Anterior cingulate cortex (tissue), 58 donors: ENCODE data around the gene SELENOS.
"Not testable (repeated sequence)": the region's sequence is repeated elsewhere in the genome, so short reads cannot be mapped to it uniquely, and the experiment has no call there.

Source experiments
- DNase-seq, 58 donors: peaks; one replicate each; lab custom pipeline; 2025; lab: John Stamatoyannopoulos, UW

The SELENOS gene

GRCh38 chr15:101310508-101310907 lies 33.2 kb upstream of the SELENOS start:
- no peak for DNase-seq

GRCh38 chr15:101310161-101310480 lies 32.8 kb upstream of the SELENOS start:
- DNase-seq: no peak

GRCh38 chr15:101309436-101310160 lies 32.3 kb upstream of the SELENOS start:
- no peak for DNase-seq

GRCh38 chr15:101308604-101309435 lies 31.5 kb upstream of the SELENOS start:
- no peak for DNase-seq

GRCh38 chr15:101307897-101308603 lies 30.8 kb upstream of the SELENOS start:
- no peak for DNase-seq

- DNase-seq: no peak
These were observed 30.0 kb upstream of the SELENOS start for GRCh38 chr15:101307048-101307896.

- DNase-seq: no peak
These were observed 29.2 kb upstream of the SELENOS start for GRCh38 chr15:101306341-101307047.

GRCh38 chr15:101305820-101306255 lies 28.6 kb upstream of the SELENOS start:
- DNase-seq: no peak

GRCh38 chr15:101303408-101303807 lies 26.1 kb upstream of the SELENOS start:
- DNase-seq: no peak

GRCh38 chr15:101296418-101297405 lies 19.4 kb upstream of the SELENOS start:
- DNase-seq: no peak

GRCh38 chr15:101295607-101296161 lies 18.4 kb upstream of the SELENOS start:
- peak in 1 of 58 donors; percentile 17 for DNase-seq

- DNase-seq: peak; percentile 70 to 98 (median 93)
These were observed 17.7 kb upstream of the SELENOS start, which contains the start of gene SNRPA1 for GRCh38 chr15:101294731-101295606. Gene SNRPA1 (minus strand): TSS chr15:101295248. CDS start chr15:101295178, 70 bp downstream.

- no peak for DNase-seq
These were observed 15.8 kb upstream of the SELENOS start for GRCh38 chr15:101293122-101293521.

GRCh38 chr15:101288905-101289513 lies 11.7 kb upstream of the SELENOS start:
- peak in 1 of 58 donors; percentile 13 for DNase-seq

- not testable (repeated sequence) for DNase-seq
These were observed 10.1 kb upstream of the SELENOS start for GRCh38 chr15:101287342-101287741.

- no peak for DNase-seq
These were observed 9.3 kb upstream of the SELENOS start for GRCh38 chr15:101286471-101287114.
